Left kidney (tissue), 2 donors: ENCODE data around the gene SLCO3A1. TPM values are rescaled to one million over a fixed set of nuclear protein-coding genes. Genes with fewer than 3 reads are reported as not detected.

Source experiments
- DNase-seq: peaks from one replicate; pipeline ENCODE4 v3.0.0-alpha.2; 2013
- polyA plus RNA-seq: library from polyadenylated mRNA; unstranded; fragments of 120-200 nt; gene quantifications from one replicate; pipeline ENCODE4 v1.2.1, GENCODE V29; 2013; ENCODE audit not compliant: insufficient read length

The SLCO3A1 gene
- polyA plus RNA-seq, 1 donor, result 9.5 TPM

DNA sequence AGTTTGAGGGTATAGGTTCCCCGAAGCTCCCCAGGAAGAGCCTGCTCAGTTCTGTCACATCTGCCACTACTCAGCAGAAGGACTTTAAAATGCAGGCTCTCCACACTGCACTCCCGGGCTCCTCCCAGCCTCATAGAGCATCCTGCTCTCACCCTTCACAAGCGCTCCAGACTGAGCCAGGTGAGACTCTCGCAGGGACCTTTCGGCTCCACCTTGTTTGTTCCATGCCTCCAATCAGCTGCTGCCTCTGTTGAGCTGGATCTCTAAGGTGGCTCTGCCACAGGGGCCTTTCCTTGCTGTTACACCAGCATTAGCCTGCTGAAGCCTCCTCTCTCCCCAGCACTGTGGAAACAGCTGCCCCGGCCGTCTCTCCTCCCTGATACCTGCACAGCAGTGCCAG, 56.1 kb downstream of the SLCO3A1 start:
- no peak for DNase-seq

GRCh38 chr15:91911844-91912243, 58.3 kb downstream of the SLCO3A1 start:
- DNase-seq, result no peak

GRCh38 chr15:91912336-91912735, 58.8 kb downstream of the SLCO3A1 start:
- no peak for DNase-seq

DNA sequence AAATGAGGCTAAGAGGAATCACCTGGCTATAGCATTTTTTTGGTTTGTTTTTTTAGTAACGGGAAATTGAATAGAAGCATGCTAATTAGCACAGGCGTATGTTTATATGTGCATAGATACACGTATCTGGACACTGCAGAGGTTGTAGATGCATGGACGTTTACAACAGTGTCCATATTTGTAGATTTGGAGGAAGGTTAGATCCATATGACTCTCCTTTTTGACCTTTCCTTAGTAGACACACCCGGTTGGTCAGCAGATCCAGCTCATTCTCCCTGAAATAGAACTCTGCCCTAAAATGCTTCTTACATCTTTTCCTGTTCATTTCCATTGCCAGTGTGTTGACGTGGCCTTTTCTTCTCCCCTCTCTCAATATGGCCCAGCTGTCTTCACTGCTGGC, 60.1 kb downstream of the SLCO3A1 start:
- DNase-seq, result no peak

GRCh38 chr15:91915576-91915975, 62.1 kb downstream of the SLCO3A1 start:
- no peak for DNase-seq

- DNase-seq, result no peak
Observed at GRCh38 chr15:91916051-91916450, 62.5 kb downstream of the SLCO3A1 start.

- no peak for DNase-seq
Observed at GRCh38 chr15:91917686-91918360, 64.3 kb downstream of the SLCO3A1 start.

GRCh38 chr15:91919014-91919534, 65.6 kb downstream of the SLCO3A1 start:
- DNase-seq, result no peak

DNA sequence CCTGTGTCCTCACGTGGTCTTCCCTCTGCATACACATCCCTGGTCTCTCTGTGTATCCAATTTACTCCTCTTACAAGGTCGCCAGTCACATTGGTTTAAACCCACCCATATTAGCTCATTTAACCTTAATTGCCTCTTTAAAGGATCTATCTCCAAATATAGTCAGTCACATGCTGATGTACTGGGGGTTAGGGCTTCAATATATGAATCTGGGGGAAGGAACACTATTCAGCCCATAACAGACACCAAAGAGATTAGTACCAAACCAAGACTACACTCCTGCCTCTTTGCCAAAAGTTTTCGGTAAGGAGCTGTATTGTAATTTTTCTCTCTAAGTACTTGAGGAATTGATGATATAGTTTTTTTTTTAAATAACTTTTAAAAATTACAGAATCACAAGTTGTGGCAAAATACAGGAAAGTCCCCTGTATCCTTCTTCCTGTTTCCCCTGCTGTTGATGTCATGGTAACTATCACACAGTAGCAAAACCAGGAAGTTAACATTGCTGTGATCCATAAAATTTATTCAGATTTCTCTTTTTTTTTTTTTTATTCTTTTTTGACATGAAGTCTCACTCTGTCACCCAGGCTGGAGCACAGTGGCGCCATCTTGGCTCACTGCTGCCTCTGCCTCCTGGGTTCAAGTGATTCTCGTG, 67.8 kb downstream of the SLCO3A1 start:
- no peak for DNase-seq

- no peak for DNase-seq
Observed at GRCh38 chr15:91921843-91922198, 68.3 kb downstream of the SLCO3A1 start.

DNA sequence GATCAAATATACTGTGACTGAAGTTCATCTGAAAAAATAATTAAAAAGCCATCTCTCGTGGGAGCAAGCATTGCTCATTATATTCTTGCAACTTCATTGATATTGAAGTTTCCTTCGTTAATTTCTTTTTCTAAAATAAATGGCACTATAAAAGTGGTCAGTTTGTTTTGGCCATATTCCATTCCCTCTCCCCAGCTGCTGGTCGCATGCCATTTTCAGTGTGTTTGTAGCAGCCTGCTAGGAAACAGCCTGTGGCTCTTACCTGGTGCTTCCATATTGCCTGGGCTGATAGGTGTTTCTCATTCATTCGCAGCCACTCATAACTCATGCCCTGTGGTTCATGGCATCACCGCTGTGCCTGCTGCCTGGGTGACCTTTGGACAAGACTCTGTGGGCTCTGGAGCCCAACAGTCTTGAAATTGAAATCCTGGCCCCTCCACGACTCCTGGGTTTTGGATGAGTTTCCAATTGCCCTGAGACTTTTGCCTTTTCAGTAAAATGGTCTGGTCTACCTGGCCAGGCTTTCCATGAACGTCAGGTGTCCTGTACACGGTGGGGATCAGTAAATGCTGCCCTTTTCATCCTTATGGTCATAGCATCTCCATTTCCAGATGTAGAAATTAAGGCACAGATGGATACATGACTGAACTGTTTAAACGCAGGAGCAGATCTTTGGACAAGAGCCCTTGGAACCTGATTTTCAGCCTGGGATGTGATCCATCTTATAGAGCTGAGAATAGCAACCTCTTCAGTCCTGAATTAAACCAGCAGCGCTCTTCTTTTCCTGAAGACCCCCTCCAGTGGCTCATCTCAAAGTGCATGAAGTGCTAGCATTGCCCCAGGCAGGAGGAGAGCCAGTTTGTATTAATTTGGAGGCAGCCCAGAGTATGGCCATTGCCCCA, 69.4 kb downstream of the SLCO3A1 start:
- no peak for DNase-seq

- DNase-seq, result no peak
Observed at GRCh38 chr15:91924183-91924582, 70.7 kb downstream of the SLCO3A1 start.

DNA sequence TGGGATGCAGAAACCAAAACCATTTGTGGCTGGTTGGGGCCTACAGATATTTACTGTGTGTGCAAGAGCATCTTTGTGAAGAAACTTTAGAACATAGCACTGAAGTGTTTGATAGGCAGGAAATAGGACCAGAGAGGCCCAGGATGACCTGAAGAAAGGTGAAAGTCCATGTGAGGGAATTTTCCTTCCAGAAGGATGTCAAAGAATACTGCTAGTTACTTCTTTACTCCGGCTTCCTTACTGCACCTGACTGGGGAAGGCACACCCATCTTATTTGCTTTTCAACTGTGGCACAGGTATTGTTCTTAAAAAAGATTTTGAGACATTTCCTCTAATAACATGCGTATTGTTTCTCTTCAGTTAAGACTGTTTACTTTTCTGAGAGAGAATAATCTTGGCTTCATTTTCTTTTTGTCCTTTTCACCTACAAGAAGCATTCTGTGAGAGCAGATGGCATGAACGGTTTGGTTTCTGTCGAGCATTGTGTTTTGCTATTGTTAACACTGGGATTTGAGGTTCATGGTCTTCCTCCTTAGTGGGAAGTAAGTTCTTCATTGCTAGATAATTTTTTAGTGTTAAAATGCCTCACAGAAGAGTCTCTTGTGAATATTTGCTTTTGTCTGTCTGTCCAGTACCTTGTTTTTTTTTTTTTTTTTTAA, 71.5 kb downstream of the SLCO3A1 start:
- no peak for DNase-seq

DNA sequence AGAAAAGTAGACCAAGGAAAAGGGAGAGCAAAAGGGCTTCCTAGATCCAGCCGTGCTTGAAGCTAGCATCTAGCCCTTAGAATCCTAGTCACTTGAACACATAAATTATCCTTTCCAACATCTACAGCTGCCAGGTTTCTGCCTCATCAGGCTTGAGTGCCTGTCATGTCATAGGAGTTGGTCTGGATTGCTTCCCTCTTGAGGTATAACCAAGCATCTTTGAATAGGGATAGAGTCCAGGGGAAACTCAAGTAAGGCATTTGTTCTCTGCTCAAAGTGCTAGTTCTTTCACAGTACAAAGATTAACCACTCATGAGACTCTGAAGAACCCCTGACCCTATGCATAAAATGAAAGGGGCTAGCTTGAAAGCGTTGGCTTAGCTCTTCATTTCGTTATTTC, 72.3 kb downstream of the SLCO3A1 start:
- no peak for DNase-seq

DNA sequence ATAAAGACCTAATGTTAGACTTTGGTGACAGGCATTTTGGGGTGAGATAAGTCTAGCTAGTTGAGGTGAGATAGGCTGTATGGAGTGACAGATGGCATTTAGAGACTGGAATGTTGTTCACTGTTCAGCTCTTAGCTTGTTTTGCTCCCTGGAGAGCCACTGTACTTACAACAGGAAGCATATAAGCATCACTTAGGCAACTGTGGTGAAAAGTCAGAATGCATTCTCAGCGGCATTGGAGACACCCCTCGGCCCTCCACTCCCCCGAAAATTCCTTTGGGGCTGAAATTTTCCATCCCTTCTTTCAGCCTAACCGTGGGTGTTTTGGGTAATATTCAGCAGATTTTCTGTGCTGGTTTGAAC, 73.4 kb downstream of the SLCO3A1 start:
- DNase-seq, result no peak

DNA sequence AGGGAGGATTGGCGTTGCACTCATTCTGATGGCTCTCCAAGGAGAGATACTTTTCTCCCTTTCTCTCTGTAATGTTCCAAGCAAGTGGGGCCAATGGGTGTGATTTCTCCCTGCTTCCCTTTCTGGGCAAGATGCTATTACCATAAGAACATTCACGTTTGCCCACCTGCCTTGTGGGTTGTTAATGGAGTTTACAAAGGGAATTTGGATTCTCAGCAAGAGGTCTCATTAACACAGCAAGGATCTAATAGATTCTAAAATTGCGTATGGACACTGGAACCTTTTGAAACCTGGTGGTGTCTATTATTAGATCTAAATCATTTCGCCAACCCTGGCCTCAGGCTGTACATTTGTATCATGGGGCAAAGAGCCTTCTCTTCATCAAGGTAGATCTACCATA, 74.1 kb downstream of the SLCO3A1 start:
- DNase-seq, result no peak

DNA sequence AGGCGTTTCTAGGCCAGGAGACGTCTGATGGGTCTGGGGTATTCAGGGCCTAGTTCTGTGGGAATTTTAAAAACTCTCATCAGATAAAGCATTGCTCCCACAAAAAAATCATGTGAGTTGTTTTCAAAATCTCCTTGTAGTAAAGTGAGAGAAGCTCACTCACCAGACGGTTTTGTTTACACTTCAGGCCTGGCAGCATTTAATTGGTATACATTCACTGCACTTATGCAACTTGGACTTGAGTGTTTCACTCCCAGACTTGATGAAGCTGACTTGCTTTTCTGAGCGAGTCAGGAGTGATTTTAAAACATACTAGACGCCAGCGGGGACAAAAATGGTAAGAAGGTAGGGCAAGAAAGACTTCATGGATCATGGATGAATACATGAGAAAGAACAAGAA, 75.2 kb downstream of the SLCO3A1 start:
- no peak for DNase-seq

- no peak for DNase-seq
Observed at GRCh38 chr15:91929509-91929908, 76.0 kb downstream of the SLCO3A1 start.

- no peak for DNase-seq
Observed at GRCh38 chr15:91930092-91930491, 76.6 kb downstream of the SLCO3A1 start.

DNA sequence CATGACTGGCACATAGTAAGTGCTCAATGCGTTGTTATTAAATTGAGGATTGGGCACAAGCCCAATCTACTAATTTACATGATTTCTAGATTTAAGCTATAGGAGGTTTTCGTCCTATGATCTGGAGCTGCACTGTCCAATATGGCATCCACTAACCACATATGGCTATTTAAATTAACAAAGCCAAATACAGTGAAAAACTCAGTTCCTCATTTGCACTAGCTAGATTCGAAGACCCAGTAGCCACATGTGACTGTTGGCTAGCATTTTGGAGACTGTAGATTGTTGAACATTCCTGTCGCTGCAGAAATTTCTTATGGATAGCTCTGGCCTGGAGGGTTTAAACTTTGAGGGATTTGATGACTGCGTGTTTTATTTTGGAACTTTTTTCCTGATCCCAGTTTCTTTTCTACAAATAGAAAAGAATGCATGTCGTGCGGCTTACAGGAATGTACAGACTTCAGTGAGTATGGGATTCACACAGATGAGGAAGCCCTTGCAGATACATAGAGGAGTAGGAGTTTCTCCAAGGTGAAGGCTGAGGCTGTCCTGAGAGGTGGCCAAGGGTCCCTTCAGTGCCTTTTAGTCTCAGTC, 82.8 kb downstream of the SLCO3A1 start:
- DNase-seq, result no peak

GRCh38 chr15:91936927-91937326, 83.4 kb downstream of the SLCO3A1 start:
- DNase-seq, result no peak

DNA sequence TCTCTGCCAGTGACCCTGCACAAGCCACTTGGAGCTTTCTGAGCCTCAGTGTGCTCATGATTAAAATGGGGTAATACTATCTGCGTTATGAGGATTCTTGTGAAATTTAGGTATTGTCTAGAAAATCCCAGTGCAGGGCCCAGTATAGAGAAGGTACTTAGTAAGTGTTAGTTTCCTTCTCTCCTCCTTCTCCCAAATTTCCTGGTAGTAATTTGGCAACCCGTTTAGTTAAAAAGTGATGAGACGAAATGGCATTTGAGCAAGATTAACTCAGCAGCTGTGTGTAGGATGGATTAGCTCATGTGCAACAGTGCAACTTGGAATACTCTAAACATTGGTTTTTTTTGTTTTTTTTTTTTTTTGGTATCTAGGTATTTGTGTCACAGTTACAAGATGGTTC, 84.6 kb downstream of the SLCO3A1 start:
- no peak for DNase-seq
